NCI-H2171 treated with DMSO at 0.1 percent for 48 hours (cell line): ENCODE results near the gene CAPN7.

Experiments used
- DNase-seq: peaks from one replicate; lab custom pipeline; 2025; lab: John Stamatoyannopoulos, UW

CAPN7 gene

DNA sequence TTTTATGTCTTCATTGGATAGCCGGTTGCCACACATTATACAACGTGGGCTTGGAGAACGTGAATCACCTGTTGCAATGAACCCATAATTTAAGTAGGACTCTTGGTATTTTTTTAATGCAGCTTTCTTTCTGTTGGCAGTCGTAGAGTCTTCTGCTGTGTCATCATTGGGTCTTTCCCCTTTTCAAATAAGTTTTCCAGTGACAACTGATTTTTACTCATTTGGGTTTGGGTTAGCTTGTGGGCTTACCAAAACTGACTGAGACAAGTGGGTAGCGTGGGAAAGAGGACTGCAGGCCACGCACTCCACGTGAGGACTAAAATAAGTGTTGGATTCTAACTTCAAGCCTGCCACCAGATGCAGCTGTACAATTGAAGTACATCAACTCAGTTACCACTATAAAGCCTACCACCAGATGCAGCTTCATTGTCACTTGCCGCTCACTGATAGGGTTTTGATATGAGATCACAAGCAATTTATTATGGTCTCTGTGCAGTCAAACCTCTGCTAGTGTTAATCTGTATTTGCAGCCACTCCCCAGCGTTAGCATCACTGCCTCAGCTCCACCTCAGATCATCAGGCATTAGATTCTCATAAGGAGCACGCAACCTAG is 6.4 kb upstream of the CAPN7 start:
- DNase-seq: no peak

DNA sequence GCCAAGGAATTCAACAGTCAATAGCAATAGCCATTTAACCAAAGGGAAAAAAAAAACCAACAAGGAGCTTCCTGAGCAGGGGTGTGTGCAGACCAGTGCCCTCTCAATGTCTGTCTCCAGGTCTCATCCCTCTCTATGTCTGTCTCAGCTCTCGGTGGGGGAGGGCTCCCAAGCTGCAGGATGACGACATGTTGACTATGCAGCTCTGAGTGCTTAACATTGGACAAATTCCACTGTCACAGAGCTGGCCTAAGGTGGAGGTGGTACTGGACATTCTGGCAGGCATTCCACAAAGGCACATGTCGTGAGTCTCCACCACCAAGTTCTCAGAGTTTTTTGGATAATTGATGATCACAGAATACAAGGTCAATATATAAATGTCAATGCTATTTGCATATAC is 2.0 kb upstream of the CAPN7 start:
- DNase-seq: no peak

GRCh38 chr3:15205482-15205933 is 538 bp upstream of the CAPN7 start:
- no peak for DNase-seq

- DNase-seq: no peak
These were observed 873 bp downstream of the CAPN7 start for GRCh38 chr3:15206662-15207576.

- DNase-seq: no peak
These were observed 1.9 kb downstream of the CAPN7 start for GRCh38 chr3:15207836-15208504.

DNA sequence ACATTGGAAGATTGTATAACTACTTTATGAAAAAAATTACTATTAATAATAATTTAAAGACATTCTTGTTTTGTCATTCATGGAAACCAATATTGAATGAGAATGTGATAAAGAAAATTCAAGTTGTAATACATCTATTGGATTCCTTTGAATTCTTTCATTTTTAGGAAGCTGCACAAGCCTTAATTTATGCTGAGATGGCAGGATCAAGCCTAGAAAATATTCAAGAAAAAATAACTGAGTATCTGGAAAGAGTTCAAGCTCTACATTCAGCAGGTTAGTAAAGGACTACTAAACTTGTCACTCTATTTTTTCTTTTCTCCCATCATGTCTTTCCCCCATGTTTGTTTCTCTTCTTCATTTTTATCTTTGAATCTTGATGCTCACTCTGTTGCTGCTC is 5.9 kb downstream of the CAPN7 start:
- DNase-seq: no peak

DNA sequence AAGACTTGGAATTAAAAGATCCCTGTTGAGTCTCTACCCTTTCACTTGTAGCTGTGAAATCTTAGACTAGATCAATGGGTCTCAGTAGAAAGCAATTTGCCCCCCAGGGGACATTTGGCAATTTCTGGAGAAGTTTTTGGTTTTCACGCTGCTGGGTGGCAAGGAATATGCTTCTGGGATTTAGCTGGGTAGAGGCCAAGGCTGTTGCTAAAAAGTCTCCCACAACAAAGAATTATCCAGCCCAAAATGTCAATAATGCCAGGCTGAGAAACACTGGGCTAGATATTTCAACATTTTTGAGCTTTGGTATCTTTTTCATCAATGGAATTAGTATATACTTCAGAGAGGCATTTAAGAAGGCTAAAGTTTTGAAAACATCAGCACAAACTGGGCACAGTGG is 8.7 kb downstream of the CAPN7 start:
- no peak for DNase-seq

- no peak for DNase-seq
These were observed 9.9 kb downstream of the CAPN7 start for GRCh38 chr3:15215996-15216395.

DNA sequence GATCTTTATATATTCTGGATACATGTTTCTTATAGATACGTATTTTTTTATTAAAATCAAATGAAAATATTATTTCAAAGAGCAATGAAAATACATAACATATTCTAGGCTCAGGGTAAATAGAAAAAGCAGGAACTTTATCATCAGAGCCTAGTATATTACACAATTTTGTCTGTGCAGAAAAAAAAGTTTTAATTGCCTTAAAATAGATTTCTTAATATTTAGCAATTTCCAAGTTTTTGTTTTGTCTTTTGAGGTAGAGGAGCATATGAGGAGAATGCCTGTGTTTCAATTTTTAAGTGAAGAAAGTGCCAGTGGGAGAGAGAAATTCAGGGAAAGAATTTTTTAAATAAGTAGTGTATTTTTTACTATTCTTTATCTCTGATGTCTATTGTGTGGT is 10.5 kb downstream of the CAPN7 start:
- DNase-seq: no peak

- no peak for DNase-seq
These were observed 11.1 kb downstream of the CAPN7 start for GRCh38 chr3:15217011-15217671.

- no peak for DNase-seq
These were observed 11.8 kb downstream of the CAPN7 start for GRCh38 chr3:15217841-15218267.

GRCh38 chr3:15218689-15219088 is 12.6 kb downstream of the CAPN7 start:
- no peak for DNase-seq

DNA sequence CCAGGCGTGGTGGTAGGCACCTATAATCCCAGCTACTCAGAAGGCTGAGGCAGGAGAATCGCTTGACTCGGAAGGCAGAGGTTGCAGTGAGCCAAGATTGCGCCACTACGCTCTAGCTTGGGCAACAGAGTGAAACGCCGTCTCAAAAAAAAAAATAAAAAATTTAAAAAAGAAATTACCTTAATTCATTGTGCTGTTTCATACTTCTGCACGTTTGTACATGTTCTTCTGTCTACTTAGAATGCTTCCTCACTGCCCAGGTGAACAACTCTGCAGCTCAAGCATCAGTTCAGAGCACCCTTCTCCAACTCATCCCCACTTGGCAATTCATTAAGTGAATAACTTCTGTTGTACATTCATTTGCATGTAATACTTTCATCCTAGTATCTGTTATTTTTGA is 14.0 kb downstream of the CAPN7 start:
- no peak for DNase-seq

DNA sequence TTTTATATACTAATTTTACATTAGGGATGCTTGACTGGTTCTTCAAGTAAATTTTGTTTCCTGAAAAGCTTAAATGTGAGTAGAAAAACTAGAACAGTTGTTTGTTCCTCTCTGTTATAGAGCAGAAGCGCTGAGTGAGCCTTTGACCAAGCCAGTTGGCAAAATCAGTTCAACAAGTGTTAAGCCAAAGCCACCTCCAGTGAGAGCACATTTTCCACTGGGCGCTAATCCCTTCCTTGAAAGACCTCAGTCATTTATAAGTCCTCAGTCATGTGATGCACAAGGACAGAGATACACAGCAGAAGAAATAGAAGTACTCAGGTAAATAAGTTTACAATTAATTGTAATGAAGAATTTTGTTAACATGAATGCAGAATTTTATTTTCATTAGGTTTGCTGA is 14.6 kb downstream of the CAPN7 start:
- no peak for DNase-seq

DNA sequence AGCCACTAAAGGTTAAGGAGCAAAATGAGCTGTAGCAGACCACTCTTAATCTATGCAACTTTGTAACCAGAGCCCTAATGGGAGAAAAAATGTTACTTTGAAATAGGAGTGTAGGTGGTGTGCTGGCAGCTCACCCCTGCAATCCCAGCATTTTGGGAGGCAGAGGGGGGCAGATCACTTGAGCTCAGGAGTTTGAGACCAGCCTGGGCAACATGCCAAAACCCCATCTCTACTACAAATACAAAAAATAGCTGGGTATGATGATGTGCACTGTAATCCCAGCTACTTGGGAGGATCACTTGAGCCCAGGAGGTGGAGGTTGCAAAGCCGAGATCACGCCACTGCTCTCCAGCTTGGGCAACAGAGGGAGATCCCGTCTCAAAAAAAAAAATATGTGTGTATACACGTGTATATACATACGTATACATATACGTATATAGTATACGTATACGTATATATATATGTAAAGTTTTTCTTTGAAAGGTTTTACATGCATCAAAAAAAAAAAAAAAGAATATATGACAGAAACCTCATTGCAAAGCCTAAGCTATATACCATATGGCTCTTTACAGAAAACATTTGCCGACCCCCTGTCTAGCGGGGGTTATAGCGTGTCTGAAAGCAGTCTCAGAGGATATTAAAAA is 15.7 kb downstream of the CAPN7 start:
- peak; percentile 5 for DNase-seq

DNA sequence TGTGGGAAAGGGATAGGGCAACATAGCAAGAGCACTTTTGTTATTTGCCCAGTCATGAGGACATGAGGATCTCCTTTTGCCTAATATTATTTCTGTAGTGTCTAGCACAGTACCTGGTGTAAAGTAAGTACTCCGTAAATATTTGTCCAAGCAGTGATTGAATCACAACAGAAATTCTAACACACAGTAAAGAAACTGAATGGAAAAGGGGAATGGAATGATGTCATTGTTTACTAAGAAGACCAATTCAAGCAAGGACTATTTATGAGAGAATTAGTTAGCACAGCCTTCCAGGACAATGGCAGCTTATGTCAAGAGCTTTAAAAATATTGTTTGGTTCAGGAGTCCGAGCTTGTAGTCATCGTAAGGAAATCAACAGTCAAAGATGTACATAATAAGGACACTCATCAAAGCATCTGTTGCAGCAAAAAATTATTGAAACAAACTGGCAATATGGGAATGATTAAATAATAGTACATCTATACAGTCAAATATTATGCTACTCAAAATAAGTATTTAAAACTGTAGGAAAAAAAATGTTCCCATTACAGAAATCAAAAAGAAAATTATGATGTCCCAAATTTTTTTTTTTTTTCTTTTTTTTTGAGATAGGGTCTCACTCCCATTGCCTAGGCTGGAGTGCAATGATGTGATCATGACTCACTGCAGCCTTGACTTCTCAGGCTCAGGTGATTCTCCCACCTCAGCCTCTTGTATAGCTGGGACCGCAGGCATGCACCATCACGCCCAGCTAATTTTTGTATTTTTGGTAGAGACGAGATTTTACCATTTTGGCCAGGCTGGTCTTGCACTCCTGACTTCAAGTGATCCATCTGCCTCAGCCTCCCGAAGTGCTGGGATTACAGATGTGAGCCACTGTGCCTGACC is 17.9 kb downstream of the CAPN7 start:
- DNase-seq: no peak

- no peak for DNase-seq
These were observed 22.1 kb downstream of the CAPN7 start for GRCh38 chr3:15228147-15228546.

GRCh38 chr3:15229262-15229661 is 23.2 kb downstream of the CAPN7 start:
- DNase-seq: no peak

- DNase-seq: no peak
These were observed 35.3 kb downstream of the CAPN7 start for GRCh38 chr3:15241341-15241740.

- DNase-seq: no peak
These were observed 37.9 kb downstream of the CAPN7 start for GRCh38 chr3:15243822-15244482.
